HG03025 (cell line): ENCODE data around the gene CD69.

Source experiments
- ATAC-seq: cut with Tn5 transposase; IDR thresholded peaks from one replicate; pipeline ENCODE4 v1.9.1; 2021; ENCODE audit warnings: mild to moderate bottlenecking, moderate library complexity; ENCODE audit not compliant: unreplicated experiment, low FRiP score

Gene CD69

GRCh38 chr12:9782547-9783382, 22.1 kb upstream of the CD69 start:
- ATAC-seq, result no peak

DNA sequence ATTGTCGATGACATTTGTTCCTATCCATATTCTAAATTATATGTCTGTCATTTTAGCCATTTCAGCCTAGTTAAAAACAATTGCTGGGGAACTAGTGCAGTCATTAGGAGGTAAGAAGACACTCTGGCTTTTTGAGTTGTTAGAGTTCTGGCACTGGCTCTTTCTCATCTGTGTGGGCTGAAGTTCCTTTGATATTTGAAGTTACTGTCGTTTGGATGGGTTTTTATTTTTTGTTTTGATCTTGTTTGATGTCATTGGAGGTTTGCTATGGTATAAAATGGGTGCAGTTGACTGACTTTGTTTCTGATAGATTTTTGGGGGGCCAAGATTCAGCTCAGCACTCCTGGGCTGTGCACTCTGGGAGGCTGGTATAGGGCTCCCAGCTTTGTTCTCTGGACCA, 20.7 kb upstream of the CD69 start:
- ATAC-seq, result no peak

DNA sequence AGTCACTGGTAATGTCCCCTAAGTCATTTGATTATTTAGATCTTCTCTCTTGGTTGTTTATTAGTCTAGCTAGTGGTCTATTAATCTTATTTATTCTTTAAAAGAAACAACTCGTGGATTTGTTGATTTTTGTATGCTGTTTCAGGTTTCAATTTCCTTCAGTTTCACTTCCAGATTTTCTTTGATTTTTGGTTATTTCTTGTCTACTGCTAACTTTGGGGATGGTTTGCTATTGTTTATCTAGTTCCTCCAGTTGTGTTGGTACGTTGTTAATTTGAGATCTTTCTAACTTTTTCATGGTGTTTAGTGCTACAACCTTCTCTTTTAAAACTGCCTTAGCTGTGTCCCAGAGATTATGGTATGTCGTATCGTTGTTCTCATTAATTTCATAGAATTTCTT, 18.5 kb upstream of the CD69 start:
- no peak for ATAC-seq

GRCh38 chr12:9776781-9777180, 16.1 kb upstream of the CD69 start:
- ATAC-seq, result no peak

DNA sequence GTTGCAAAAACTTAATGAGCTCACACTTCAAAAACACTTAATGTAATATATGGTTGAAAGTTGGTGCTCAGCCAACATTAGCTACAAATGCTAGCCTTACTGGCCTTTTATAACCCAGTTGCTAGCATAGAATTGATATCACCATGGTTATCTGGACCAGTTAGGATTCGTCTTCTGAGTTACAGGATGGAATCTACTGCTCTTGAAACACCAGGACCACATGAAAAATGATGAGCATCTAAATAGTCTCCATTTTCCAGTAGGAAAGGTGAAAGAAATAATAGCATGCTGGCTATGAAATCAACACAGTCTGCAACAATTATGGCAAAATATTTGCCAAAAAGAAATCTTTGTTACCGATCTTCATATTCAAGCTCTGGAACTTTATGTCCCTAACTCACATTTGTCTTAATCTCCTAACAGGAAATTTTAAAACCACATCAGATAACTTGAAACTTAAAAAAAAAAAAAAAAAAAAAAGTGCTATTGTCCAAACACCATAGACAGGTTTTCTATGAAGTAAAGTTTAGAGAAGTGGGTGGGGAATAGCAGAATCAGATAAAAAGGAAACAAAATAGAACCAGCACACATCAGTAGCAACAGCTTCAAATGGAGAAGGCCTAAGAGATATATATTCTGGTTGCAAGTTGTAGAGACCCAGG, 12.6 kb upstream of the CD69 start:
- no peak for ATAC-seq

- no peak for ATAC-seq
Measured at GRCh38 chr12:9763025-9763424, 2.3 kb upstream of the CD69 start.

DNA sequence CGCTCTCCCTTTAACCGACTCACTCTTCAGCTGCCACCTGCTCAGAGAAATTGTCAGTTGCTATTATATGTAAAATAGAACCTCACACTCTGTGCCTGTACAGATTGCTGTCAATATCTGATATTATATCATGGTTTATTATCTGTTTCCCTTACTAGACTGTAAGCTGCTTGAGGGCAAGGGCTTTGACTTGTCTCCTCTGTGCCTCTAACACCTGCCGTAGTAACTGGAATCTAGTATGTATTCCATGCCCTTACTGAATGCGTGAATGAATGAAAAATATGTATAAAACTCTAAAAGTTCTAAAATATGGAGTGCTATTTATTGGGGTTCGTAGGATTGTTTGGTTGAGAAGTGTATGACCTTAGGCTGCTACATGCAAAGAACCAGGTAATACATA, 1.7 kb upstream of the CD69 start:
- no peak for ATAC-seq

DNA sequence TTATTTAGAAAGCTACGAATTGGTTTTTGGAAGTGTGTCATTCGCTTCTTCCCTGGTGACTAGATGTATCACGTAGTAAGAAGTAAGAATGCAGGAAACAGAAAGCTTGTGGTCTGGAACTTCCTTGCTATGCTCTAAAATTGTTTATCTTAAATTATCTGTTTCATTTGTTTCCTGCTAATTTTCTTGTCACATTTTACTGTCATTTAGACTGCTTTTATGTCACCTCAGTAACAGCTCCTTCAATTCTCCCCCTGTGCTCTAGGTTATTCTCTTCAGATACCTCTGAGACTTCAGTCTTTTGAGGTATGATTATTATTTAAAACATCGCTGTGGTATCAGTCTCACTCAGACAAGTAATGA, 699 bp upstream of the CD69 start:
- no peak for ATAC-seq

DNA sequence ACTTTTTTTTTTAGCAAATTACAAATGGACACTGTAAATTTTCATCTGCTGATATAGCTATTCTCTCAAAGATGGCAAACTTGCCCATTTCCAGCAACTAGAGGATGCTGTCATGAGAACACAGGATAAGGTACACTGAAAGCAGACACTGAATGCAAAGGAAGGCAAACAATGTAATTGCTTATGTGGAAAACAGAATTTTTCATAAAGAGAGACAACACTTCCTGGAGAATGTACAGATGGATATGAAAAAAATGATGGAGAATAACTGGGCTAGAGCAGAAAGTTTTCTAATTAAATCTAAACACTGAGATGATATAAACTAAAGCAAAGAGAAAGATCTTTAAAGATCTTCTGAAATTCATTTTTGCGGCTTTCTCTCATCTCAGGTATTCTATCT, 581 bp downstream of the CD69 start:
- no peak for ATAC-seq

DNA sequence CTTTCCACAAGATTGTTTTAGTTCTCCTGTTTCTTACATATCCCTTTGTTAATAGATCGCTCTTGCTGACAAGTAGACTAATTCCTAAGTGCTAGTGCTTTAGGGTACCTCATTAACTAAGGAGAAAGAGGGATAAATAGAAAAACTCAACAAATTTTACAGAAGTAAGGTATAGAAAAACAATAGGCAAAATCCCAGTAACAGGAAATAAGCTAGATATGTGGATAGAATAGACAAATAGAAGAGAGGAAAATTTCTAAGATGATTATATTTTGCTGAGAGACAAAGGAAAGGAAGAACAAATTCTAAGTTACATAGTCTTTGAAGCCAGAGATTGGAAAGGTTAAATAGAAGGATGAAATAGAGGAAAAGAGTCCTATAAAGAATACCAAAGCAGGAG, 1.0 kb downstream of the CD69 start:
- no peak for ATAC-seq

GRCh38 chr12:9758119-9758518, 2.6 kb downstream of the CD69 start:
- no peak for ATAC-seq

DNA sequence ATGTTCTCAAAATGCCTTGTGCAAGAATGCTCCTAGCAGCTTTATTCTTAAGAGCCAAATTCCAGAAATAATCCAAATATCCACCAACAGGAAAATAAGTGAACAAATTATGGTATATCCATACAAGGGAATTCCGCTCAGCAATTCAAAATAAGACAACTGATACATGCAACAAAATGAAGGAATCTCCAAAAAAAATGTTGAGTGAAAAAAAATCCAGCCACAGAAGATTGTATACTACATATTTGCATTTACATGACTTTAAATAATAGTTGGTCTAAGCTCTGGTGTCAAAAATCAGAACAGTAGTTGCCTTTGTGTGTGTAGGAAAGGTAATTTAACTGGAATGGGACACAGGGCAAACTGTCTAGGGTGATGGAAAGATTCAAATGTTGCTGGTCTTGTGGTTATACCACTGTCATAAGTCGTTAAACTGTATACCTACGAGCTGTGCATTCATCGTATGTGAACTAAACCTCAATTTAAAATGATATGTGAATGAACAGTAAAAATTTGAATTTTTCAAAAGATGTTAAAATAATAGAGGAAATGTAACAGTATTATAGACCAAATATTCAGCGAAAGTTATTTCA, 3.2 kb downstream of the CD69 start:
- no peak for ATAC-seq

DNA sequence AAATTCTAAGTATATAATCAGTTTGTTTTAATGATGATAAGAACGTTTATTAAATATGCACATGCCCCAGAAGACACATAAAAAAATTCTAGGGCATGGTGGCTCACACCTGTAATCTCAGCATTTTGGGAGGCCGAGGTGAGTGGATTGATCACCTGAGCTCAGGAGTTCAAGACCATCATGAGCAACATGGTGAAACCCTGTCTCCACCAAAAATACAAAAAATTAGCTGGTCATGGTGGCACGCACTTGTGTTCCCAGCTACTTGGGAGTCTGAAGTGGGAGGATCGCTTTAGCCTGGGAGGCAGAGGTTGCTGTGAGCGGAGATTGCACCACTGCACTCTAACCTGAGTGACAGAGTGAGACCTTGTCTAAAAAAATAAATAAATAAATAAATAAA, 4.0 kb downstream of the CD69 start:
- no peak for ATAC-seq

GRCh38 chr12:9756170-9756569, 4.5 kb downstream of the CD69 start:
- ATAC-seq, result no peak

DNA sequence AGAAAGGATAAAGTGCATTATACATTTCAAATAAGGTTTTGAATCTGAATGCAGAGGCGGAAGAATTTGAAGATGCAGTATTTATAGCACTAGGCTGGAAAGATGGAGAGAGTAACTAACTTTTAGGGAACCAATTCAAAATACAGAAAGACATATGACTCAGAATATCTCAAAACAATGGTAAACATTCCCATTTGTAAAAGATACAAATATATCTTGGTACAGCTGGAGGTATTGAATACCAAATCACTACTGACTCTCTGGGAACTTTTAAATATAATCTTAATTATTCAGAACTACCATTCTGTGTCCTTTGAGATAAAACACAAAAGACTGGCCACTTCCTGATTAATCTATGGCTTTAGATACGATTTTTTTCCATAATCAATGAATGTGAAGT, 5.1 kb downstream of the CD69 start:
- no peak for ATAC-seq

GRCh38 chr12:9755035-9755434, 5.7 kb downstream of the CD69 start:
- ATAC-seq, result no peak

DNA sequence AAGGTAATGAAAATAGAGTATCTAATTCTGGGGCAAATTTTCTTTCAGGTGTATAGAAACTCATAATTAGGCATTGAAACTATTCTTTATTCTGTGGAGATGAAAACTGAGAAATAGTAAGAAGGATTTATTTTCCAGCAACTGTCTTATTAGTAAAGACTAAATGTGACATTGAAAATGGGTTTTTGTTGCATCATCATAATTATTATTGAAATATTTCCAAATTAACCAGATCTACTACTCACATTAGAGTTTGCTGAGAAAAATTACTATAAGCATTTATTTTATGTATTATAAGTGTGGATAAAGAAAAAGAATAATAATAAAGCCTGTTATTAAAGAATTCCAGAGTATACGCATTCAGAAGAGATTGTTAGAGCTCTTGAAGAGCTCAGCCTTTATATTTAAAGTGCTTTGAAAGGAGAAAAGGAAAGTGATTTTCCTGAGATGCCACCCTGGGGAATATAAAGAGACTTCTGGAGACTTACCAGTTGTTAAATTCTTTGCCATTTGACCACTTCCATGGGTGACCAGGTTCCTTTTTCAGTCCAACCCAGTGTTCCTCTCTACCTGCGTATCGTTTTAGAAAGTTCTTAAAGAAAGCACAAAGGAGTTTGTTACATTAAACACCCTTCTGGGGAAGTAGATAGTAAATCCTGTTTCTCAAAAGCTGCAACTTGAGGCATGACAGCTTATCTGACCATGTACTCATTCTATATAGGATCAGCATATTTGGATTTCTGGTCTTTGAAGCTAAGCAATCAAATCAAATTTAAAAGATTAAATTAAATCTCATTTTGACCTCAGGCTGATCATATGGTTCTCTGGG, 6.4 kb downstream of the CD69 start:
- no peak for ATAC-seq

- no peak for ATAC-seq
Measured at GRCh38 chr12:9753498-9753897, 7.2 kb downstream of the CD69 start.

DNA sequence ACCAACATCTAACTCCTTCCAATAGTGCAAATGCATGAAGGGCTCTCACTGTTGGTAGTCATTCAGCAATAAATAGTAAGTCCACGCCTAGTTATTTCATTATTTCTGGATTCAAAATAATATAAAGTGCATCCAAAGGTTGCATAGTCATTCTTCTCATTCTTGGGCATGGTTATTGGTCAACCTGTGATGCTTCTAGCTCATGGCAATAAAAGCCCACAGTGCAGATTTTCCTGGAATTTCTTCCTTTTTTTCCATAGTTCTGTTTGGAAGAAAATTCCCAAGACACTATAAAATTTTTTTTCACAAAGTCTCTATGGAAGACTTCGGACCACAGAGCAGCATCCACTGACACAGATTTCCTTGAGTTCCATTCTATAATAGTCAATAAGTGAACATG, 7.6 kb downstream of the CD69 start:
- ATAC-seq, result no peak

- ATAC-seq, result no peak
Measured at GRCh38 chr12:9752145-9752933, 8.4 kb downstream of the CD69 start.
